Breast epithelium (tissue), 4 donors: ENCODE data around the gene PRRC2B. TPM values are rescaled to one million over a fixed set of nuclear protein-coding genes. Genes with fewer than 3 reads are reported as not detected.
A peak's percentile ranks its signal among the peaks of the same experiment; 100 is the strongest.

Experiments used
- DNase-seq, 2 donors: peaks; one replicate each; pipeline ENCODE4 v3.0.0-alpha.2; 2019; ENCODE audit warnings: low spot score in 2 of 2
- H3K27ac ChIP-seq, 2 donors: fragments of 200-600 bp; sonication (generic) in 1 of 2; one replicate each; pipeline ENCODE4 v1.5.1; 2016 to 2019; ENCODE audit warnings: mild to moderate bottlenecking in 1 of 2
- H3K27me3 ChIP-seq, 2 donors: fragments of 200-600 bp; sonication (generic) in 1 of 2; one replicate each; pipeline versions ENCODE4 v1.5.1 to v1.6.0; 2017 to 2019; ENCODE audit warnings: control low read depth in 1 of 2, mild to moderate bottlenecking in 1 of 2
- H3K36me3 ChIP-seq: fragments of 200-600 bp; one replicate; pipeline ENCODE4 v1.5.1; 2019
- H3K4me1 ChIP-seq, 2 donors: fragments of 200-600 bp; sonication (generic); one replicate each; pipeline ENCODE4 v1.5.1; 2016 to 2019; ENCODE audit warnings: control low read depth in 1 of 2
- H3K4me3 ChIP-seq, 3 donors: fragments of 200-600 bp; sonication (generic); 1 replicate in 2 of 3; 2 replicates in 1 of 3; pipeline ENCODE4 v1.5.1; 2016 to 2019; ENCODE audit warnings: mild to moderate bottlenecking in 3 of 3, moderate library complexity in 2 of 3
- H3K9me3 ChIP-seq, 2 donors: fragments of 200-600 bp; sonication (generic) in 1 of 2; one replicate each; pipeline ENCODE4 v1.5.1; 2016 to 2019; ENCODE audit warnings: control low read depth in 1 of 2
- POLR2A ChIP-seq: fragments of 450-650 bp; IDR thresholded peaks from one replicate; pipeline ENCODE4 v1.6.1; 2016; ENCODE audit warnings: antibody characterized with exemption, mild to moderate bottlenecking, moderate library complexity
- POLR2AphosphoS5 ChIP-seq, 3 donors: sonication (generic); formaldehyde crosslinking; IDR thresholded peaks; one replicate each; pipeline ENCODE4 v1.6.1; 2017; ENCODE audit warnings: antibody characterized with exemption in 3 of 3
- intact Hi-C: fragments of 100-400 bp; cut with DNase I; formaldehyde crosslinking; loops from one replicate; pipeline ENCODE4 v1.15.1; 2023; ENCODE audit warnings: low total_unique reads
- total RNA-seq, 3 donors: library from RNA; depleted of rRNA; stranded (reverse); fragments of >200 nt; gene quantifications; one replicate each; pipeline ENCODE4 v1.1.0, GENCODE V29; 2016
- TF ChIP-seq, protein P1 (sequence below), 3 donors: fragments of 450-650 bp; IDR thresholded peaks; one replicate each; pipeline ENCODE4 v1.5.1; 2016 to 2017; ENCODE audit warnings: antibody characterized with exemption in 3 of 3, mild to moderate bottlenecking in 3 of 3, moderate library complexity in 3 of 3

Gene PRRC2B
- total RNA-seq, 3 donors from 2014 or later = 95.9 to 143 (median 102) TPM

DNA sequence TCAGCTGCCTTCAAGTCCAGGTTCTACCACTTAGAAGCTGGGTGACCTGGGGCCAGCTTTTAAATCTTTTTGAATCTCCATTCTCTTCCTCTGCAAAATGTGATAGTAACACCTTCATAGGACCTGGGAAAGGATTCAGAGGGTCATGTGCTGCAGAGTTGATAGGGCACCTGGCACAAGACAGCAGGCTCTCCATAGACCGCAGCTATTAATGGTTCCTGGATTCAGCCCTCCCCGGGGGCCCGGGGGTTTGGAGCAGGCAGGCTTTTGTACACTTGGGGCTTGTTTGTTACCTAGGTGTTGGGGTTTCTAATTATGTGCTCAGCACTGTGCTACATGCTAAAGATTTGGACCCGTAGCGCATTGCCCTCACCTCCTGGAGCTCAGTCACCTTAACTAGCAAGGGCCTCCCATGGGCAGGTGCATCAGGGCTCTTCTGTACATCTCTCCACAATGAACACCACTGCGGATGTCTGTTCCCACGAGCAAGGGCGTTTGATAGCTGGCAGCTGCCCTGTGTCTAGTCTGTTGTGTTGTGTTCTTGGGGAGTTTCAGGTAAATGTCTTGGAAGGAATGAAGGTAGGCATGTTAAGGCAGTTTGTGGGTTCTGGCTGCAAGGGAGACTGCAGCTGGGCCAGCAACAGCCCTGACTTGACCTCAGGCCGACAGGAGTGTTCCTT is 12.1 kb downstream of the PRRC2B start:
- Histone ChIP-seq H3K27ac (peak overlapping the region; percentile 68 to 74), H3K36me3 (no peaks in the 10 kb centered on the region), H3K27me3 (no peaks in the 10 kb centered on the region), H3K4me3 (peak overlapping the region in 2 of 3 donors; percentile 9 to 40), H3K4me1 (peaks cover 19 to 70% of the 10 kb centered on the region in 2 donors), H3K9me3 (no peaks in the 10 kb centered on the region)
- intact Hi-C loops = no loop called here
- peak in 1 of 2 donors; percentile 52 for DNase-seq
- TF ChIP-seq, protein P1, sequence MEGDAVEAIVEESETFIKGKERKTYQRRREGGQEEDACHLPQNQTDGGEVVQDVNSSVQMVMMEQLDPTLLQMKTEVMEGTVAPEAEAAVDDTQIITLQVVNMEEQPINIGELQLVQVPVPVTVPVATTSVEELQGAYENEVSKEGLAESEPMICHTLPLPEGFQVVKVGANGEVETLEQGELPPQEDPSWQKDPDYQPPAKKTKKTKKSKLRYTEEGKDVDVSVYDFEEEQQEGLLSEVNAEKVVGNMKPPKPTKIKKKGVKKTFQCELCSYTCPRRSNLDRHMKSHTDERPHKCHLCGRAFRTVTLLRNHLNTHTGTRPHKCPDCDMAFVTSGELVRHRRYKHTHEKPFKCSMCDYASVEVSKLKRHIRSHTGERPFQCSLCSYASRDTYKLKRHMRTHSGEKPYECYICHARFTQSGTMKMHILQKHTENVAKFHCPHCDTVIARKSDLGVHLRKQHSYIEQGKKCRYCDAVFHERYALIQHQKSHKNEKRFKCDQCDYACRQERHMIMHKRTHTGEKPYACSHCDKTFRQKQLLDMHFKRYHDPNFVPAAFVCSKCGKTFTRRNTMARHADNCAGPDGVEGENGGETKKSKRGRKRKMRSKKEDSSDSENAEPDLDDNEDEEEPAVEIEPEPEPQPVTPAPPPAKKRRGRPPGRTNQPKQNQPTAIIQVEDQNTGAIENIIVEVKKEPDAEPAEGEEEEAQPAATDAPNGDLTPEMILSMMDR (IDR thresholded peaks at IDR 0.05) = no peak
- TF ChIP-seq POLR2A (no peak), POLR2AphosphoS5 (IDR thresholded peaks at IDR 0.05) (no peak)

DNA sequence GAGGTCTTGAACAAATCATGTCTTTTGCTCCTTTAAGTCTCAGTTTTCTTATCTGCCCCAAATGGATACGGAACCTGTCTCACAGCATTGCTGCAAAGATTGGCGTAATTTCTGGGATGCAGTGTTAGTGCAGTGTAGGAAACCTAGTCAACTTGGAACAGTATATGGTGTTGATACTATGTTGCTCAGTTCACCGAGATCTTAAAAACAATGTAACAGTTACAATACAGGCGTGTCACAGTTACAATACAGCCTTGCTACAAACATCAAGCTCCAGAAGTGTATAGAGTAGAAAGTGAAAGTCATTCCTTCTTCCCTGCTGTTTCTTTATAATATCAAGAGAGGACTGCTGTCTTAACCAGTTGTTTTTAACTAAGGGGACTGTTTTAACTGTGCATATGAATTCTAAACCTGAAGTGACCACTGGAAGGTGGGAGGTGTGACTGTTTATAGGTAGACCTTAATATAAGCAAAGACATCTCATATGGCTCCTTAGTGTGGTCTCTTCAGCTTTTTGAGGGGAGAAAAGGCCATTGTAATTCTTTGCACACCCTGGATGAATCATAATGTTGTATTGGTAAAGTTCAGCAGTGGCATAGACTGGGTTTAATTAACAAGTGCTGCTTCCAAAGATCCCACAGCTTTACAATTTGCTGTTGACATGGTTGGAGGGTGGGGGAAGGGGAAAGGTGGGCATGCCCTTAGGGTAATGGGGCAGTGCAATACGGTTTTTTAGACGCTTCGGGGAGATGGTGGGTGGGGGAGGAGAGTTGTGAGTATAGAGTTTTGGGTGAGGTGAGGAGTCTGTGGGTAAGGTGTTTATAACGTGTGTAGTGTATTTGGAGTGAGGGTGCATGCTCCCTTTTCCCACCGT is 12.9 kb downstream of the PRRC2B start:
- intact Hi-C loops = no loop called here
- DNase-seq = no peak
- peak overlapping the region in 2 of 3 donors; percentile 9 to 40 for H3K4me3 ChIP-seq
- H3K27me3 ChIP-seq = no peaks in the 10 kb centered on the region
- TF ChIP-seq POLR2A = no peak
- TF ChIP-seq POLR2AphosphoS5 (IDR thresholded peaks at IDR 0.05) = no peak
- TF ChIP-seq, protein P1 (IDR thresholded peaks at IDR 0.05) = no peak
- peak overlapping the region; percentile 68 to 74 for H3K27ac ChIP-seq
- no peaks in the 10 kb centered on the region for H3K9me3 ChIP-seq
- H3K36me3 ChIP-seq = no peaks in the 10 kb centered on the region
- peaks cover 19 to 68% of the 10 kb centered on the region in 2 donors for H3K4me1 ChIP-seq

DNA sequence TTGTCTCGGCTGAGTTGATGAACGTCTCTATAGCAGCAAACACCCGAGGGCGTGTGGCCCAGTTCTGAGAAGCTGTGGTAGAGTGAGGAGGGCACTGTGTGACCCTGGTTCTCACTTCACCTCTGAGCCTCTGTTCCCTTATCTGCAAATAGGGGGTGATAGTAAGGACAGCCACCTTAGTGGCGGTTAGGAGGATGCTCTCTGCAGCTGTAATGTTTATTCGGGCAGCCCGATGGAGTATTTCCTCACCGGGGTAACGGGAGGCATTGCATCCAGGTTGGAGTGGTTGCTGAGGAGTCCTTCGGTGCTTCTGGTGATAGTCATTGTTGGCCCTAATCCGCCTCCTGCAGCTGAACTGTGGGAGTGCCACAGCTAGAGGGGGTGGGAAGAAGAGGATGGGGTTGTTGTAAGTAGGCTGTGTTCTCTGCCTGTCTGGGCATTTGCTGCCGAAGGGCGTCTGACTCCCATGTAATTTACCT is 13.9 kb downstream of the PRRC2B start:
- peak overlapping the region in 1 of 3 donors; percentile 40 for H3K4me3 ChIP-seq
- peaks cover 12 to 59% of the 10 kb centered on the region in 2 donors for H3K4me1 ChIP-seq
- TF ChIP-seq POLR2A = no peak
- no peak for TF ChIP-seq POLR2AphosphoS5 (IDR thresholded peaks at IDR 0.05)
- TF ChIP-seq, protein P1 (IDR thresholded peaks at IDR 0.05) = peak in 2 of 3 donors; percentile 27 to 42
- H3K36me3 ChIP-seq = no peaks in the 10 kb centered on the region
- H3K27me3 ChIP-seq = no peaks in the 10 kb centered on the region
- peak in 1 of 2 donors; percentile 50 for DNase-seq
- H3K9me3 ChIP-seq = no peaks in the 10 kb centered on the region
- intact Hi-C loops = no loop called here
- H3K27ac ChIP-seq = peak overlapping the region; percentile 68 to 74

DNA sequence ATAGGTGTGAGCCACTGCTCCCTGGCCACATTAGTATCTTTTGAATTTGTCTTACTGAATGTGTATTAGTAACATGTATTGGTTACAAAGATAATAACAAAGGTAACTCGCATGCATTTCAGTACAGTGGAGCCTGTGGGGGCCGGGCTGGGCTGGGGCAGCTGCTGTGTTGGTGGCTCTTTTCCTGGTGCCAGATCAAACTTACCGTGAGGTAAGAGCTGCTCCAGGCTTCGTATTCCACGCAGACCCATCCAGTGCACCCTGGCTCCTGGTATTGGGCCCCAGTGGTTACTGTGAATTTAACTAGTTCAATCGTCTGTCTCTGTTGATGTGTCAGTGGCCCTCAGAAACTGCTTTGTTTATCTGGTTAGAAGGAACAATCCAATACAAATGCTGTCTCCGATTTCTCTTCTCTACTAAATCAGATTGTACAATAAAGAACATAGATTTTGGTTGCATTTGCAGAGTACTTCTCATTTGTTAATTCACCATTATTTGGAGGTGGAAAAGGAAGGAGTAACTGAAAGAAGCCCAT is 15.6 kb downstream of the PRRC2B start:
- H3K36me3 ChIP-seq = no peaks in the 10 kb centered on the region
- no peaks in the 10 kb centered on the region for H3K9me3 ChIP-seq
- intact Hi-C loops = no loop called here
- no peak for DNase-seq
- H3K27ac ChIP-seq = peak overlapping the region; percentile 59 to 68
- TF ChIP-seq POLR2AphosphoS5 (IDR thresholded peaks at IDR 0.05) (no peak), POLR2A (no peak)
- TF ChIP-seq, protein P1 (IDR thresholded peaks at IDR 0.05) = no peak
- H3K4me3 ChIP-seq = no peak overlapping the region
- peaks cover 12 to 44% of the 10 kb centered on the region in 2 donors for H3K4me1 ChIP-seq
- no peaks in the 10 kb centered on the region for H3K27me3 ChIP-seq
